GM06990 (cell line): Measurements from ENCODE around the gene SIRT4.

Experiments used
- DNase-seq: peaks from one replicate; pipeline ENCODE4 v3.0.0-alpha.2; 2011; ENCODE audit not compliant: insufficient read length; ENCODE audit errors: extremely low read depth
- H3K27me3 ChIP-seq: replicated peaks from 2 replicates; pipeline ENCODE4 v1.6.0; 2011; ENCODE audit warnings: low read length; ENCODE audit not compliant: control insufficient read depth, insufficient read depth
- H3K36me3 ChIP-seq: 2 replicates; pipeline ENCODE4 v1.5.1; 2011; ENCODE audit warnings: low read length; ENCODE audit not compliant: control insufficient read depth, insufficient read depth
- H3K4me3 ChIP-seq: replicated peaks from 2 replicates; pipeline ENCODE4 v1.5.1; 2011; ENCODE audit warnings: low read depth, mild to moderate bottlenecking, control low read depth, low read length
- TF ChIP-seq, protein P1 (sequence below): IDR thresholded peaks from 2 replicates; pipeline ENCODE4 v1.5.1; 2011; ENCODE audit warnings: low read length, control low read depth, mild to moderate bottlenecking, inconsistent platforms; ENCODE audit not compliant: insufficient read depth, poor library complexity, severe bottlenecking

SIRT4 gene

DNA sequence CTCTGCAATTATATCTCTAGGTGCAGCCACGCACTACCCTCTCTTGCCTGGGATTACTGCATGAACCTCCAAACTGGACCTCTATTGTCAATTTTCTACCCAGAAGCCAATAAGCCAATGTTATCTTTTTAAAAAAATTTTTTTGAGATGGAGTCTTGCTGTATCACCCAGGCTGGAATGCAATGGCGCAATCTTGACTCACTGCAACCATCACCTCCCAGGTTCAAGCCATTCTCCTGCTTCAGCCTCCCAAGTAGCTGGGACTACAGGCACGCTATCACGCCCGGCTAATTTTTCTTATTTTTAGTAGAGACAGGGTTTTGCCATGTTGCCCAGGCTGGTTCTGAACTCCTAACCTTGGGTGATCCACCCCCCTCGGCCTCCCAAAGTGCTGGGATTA, 25.4 kb upstream of the SIRT4 start:
- Histone ChIP-seq H3K4me3 (no peak overlapping the region), H3K27me3 (no peaks in the 10 kb centered on the region), H3K36me3 (no peaks in the 10 kb centered on the region)
- TF ChIP-seq, protein P1, sequence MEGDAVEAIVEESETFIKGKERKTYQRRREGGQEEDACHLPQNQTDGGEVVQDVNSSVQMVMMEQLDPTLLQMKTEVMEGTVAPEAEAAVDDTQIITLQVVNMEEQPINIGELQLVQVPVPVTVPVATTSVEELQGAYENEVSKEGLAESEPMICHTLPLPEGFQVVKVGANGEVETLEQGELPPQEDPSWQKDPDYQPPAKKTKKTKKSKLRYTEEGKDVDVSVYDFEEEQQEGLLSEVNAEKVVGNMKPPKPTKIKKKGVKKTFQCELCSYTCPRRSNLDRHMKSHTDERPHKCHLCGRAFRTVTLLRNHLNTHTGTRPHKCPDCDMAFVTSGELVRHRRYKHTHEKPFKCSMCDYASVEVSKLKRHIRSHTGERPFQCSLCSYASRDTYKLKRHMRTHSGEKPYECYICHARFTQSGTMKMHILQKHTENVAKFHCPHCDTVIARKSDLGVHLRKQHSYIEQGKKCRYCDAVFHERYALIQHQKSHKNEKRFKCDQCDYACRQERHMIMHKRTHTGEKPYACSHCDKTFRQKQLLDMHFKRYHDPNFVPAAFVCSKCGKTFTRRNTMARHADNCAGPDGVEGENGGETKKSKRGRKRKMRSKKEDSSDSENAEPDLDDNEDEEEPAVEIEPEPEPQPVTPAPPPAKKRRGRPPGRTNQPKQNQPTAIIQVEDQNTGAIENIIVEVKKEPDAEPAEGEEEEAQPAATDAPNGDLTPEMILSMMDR, result no peak
- no peak for DNase-seq

DNA sequence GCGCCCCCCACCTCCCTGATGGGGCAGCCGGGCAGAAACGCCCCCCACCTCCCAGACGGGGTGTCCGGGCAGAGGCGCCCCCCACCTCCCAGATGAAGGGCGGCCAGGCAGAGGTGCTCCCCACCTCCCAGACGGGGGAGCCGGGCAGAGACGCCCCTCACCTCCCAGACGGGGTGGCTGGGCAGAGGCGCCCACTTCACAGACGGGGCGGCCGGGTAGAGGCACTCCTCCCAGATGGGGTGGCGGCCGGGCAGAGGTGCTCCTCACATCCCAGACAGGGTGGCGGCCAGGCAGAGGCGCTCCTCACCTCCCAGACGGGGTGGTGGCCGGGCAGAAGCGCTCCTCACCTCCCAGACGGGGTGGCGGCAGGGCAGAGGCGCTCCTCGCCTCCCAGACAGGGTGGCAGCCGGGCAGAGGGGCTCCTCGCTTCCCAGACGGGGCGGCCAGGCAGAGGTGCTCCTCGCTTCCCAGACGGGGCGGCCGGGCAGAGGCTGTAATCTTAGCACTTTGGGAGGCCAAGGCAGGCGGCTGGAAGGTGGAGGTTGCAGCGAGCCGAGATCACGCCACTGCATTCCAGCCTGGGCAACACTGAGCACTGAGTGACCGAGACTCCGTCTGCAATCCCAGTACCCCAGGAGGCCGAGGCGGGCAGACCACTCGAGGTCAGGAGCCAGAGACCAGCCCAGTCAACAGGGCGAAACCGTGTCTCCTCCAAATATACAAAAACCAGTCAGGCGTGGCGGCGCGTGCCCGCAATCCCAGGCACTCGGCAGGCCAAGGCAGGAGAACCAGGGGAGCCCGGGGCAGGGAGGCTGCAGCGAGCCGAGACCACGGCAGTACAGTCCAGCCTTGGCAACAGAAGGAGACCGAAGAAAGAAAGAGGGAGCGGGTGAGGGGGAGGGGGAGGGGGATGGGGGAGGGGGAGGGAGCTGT, 23.7 kb upstream of the SIRT4 start:
- TF ChIP-seq, protein P1, result no peak
- Histone ChIP-seq H3K27me3 (no peaks in the 10 kb centered on the region), H3K4me3 (no peak overlapping the region), H3K36me3 (no peaks in the 10 kb centered on the region)
- no peak for DNase-seq

DNA sequence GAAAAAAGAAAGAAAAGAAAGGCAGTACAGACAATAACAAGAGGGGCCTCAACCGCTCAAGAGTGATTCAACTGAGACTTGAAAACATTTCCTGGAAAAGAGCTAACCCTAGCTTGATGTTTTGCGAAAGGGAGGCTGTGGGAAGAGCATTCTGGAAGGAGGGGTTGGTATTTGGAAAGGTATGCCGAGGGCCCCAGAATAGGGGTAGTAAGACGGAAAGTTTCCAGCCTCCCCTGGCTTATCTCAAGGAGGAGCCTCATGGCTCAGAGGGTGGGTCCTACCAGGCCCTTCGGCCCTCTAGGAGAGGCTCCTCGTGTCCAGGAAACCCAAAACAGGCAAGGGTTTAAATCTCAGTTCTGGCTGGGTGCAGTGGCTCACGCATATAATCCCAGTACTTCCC, 18.8 kb upstream of the SIRT4 start:
- no peak for DNase-seq
- TF ChIP-seq, protein P1, result no peak
- no peak overlapping the region for H3K4me3 ChIP-seq
- H3K36me3 ChIP-seq, result no peaks in the 10 kb centered on the region
- H3K27me3 ChIP-seq, result no peaks in the 10 kb centered on the region

DNA sequence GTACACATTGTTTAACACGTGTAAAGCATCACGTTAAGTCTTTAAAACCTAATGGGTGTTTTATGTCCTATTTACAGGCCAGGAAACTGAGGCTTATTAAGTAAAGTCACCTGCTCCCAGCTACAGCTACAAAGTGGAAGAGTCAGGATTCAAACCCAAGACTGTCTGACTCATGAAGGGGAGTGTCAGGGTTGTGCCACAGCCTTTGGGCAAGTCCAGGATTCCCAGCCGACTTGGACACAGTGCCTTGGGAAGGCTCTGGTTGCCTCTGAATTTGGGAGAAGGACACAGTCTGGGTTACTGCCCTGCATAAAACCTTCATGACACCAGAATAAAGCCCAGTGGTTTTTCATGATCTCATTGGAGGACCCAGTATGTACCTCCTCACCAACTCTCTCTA, 17.7 kb upstream of the SIRT4 start:
- H3K27me3 ChIP-seq, result no peaks in the 10 kb centered on the region
- no peak overlapping the region for H3K4me3 ChIP-seq
- DNase-seq, result no peak
- H3K36me3 ChIP-seq, result no peaks in the 10 kb centered on the region
- TF ChIP-seq, protein P1, result no peak

DNA sequence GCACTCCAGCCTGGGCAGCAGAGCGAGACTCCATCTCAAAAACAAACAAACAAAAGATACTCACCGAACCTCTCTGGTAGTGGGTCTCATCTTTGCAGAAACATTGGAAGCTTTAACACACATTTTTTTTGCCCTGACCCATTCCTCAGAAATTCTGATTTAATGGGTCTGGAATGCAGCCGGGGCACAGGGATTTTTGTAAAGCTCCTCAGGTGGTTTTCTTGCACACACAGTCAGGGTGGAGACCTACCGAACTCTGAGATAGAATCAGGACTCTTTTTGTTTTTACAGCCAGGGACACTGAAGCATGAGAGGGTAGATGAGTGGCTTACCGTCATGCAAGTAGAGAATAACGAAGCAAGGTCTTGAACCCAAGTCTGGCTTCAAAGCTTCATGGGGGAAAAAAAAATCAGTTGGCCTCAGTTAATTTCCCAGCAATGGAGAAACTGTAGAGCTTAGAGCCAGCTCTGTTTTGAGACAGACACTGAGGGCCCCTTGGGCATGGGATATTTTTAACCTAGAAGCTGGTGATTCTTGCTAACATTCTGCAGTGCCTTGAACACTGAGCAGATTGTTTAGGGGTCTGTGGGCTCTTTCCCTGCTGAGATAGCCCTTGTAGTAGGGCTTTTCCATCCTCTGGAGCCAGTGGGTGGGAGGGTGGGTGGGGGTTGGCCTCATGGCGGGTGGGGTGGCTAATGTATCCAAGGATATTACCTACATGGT, 15.2 kb upstream of the SIRT4 start:
- Histone ChIP-seq H3K27me3 (no peaks in the 10 kb centered on the region), H3K4me3 (no peak overlapping the region), H3K36me3 (no peaks in the 10 kb centered on the region)
- no peak for DNase-seq
- TF ChIP-seq, protein P1, result no peak
